T-helper 17 cell (primary cell): ENCODE data around the gene CCT7. TPM values are rescaled to one million over a fixed set of nuclear protein-coding genes. Genes with fewer than 3 reads are reported as not detected.
A peak's percentile ranks its signal among the peaks of the same experiment; 100 is the strongest.

Experiments used
- ATAC-seq: fragments of 150-1000 bp; cut with Tn5 transposase; 2 replicates; pipeline ENCODE4 v1.10.0; 2021; ENCODE audit warnings: mild to moderate bottlenecking, moderate library complexity
- DNase-seq, 3 donors: peaks; one replicate each; pipeline versions ENCODE4 v3.0.0 to v3.0.0-alpha.2; 2020 to 2021
- H3K9me3 ChIP-seq: one replicate; pipeline ENCODE4 v1.7.0; 2013; ENCODE audit warnings: low read length, mild to moderate bottlenecking; ENCODE audit not compliant: control insufficient read depth, poor library complexity, severe bottlenecking
- H3K27ac Mint-ChIP-seq: one replicate; pipeline ENCODE4 v1.8.0; 2022; ENCODE audit warnings: mild to moderate bottlenecking, moderate library complexity, mixed read lengths
- H3K27me3 Mint-ChIP-seq: one replicate; pipeline ENCODE4 v1.8.0; 2022; ENCODE audit warnings: mixed read lengths
- H3K36me3 Mint-ChIP-seq: one replicate; pipeline ENCODE4 v1.8.0; 2022; ENCODE audit warnings: low read depth, mixed read lengths
- H3K4me1 Mint-ChIP-seq: one replicate; pipeline ENCODE4 v1.8.0; 2022; ENCODE audit warnings: mild to moderate bottlenecking, mixed read lengths
- H3K4me3 Mint-ChIP-seq: one replicate; pipeline ENCODE4 v1.8.0; 2022; ENCODE audit warnings: mild to moderate bottlenecking, moderate library complexity, mixed read lengths
- total RNA-seq, 4 donors: library from RNA in 2 of 4; stranded (reverse) in 2 of 4; gene quantifications; one replicate each; pipeline ENCODE4 v1.2.3 and lab custom pipeline; 2022 to 2026

CCT7 gene
- total RNA-seq, 2 donors from 2014 or later, result 132 to 152 TPM

DNA sequence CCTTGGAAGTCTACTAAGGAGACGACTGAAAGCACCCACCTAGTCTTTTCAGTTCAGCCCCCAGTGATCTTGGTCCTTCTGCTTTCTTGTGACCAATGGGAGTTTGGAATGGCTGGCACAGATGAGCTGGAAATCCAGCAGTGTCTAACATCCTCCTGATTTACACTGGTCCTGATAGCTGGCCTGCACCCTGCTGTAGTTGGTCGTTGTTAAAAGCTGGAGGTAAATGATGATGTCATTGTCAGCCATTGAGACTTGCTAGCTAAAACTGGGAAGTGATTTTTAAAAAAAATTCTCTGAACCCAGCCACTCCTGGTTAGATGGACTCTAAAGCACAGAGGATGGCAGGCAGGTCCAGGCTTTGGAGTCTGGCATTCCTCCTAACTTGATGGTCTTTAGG, 19.3 kb downstream of the CCT7 start:
- no peaks in the 10 kb centered on the region for H3K9me3 ChIP-seq
- Mint-ChIP-seq H3K36me3 (peaks cover 11% of the 10 kb centered on the region), H3K27ac (peak overlapping the region; percentile 45), H3K4me1 (peaks cover 12% of the 10 kb centered on the region), H3K27me3 (no peaks in the 10 kb centered on the region), H3K4me3 (no peak overlapping the region)
- no peak for DNase-seq
- ATAC-seq, result no peak

- Mint-ChIP-seq H3K36me3 (peaks cover 11% of the 10 kb centered on the region), H3K4me1 (peaks cover 12% of the 10 kb centered on the region), H3K27ac (peak overlapping the region; percentile 45), H3K27me3 (no peaks in the 10 kb centered on the region), H3K4me3 (no peak overlapping the region)
- no peaks in the 10 kb centered on the region for H3K9me3 ChIP-seq
- ATAC-seq (no peak), DNase-seq (no peak)
Observed at GRCh38 chr2:73253901-73254300, 19.8 kb downstream of the CCT7 start.

- Mint-ChIP-seq H3K36me3 (peaks cover 9% of the 10 kb centered on the region), H3K4me1 (peaks cover 11% of the 10 kb centered on the region), H3K4me3 (no peak overlapping the region), H3K27me3 (no peaks in the 10 kb centered on the region), H3K27ac (no peak overlapping the region)
- DNase-seq, result no peak
- H3K9me3 ChIP-seq, result no peaks in the 10 kb centered on the region
- no peak for ATAC-seq
Observed at GRCh38 chr2:73254343-73255006, 20.4 kb downstream of the CCT7 start.

- H3K27ac Mint-ChIP-seq, result peak overlapping the region; percentile 61
- no peak for DNase-seq
- peaks cover 5% of the 10 kb centered on the region for H3K36me3 Mint-ChIP-seq
- no peak for ATAC-seq
- H3K27me3 Mint-ChIP-seq, result no peaks in the 10 kb centered on the region
- H3K4me1 Mint-ChIP-seq, result peaks cover 13% of the 10 kb centered on the region
- no peaks in the 10 kb centered on the region for H3K9me3 ChIP-seq
- H3K4me3 Mint-ChIP-seq, result no peak overlapping the region
Observed at GRCh38 chr2:73255007-73255644, 21.0 kb downstream of the CCT7 start.

GRCh38 chr2:73255907-73256617, 22.0 kb downstream of the CCT7 start:
- Mint-ChIP-seq H3K36me3 (peaks cover 5% of the 10 kb centered on the region), H3K4me3 (no peak overlapping the region), H3K4me1 (peaks cover 13% of the 10 kb centered on the region), H3K27me3 (no peaks in the 10 kb centered on the region), H3K27ac (peak overlapping the region; percentile 61)
- H3K9me3 ChIP-seq, result no peaks in the 10 kb centered on the region
- DNase-seq (no peak), ATAC-seq (no peak)

DNA sequence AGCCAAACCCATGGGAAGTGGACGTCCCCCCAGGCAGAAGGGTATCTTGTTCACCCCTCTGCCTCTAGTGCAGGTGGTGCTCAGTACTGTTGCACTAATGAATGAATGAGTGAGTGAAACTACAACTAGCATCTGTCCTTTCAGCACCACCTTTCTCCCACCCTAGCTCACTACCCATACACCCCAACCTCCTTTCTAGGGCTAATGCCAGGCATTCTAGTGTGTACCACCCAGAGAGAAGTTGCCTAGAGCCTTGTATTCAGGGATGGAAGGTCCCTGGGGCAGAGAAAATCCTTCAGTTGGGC, 22.5 kb downstream of the CCT7 start:
- Mint-ChIP-seq H3K36me3 (peaks cover 6% of the 10 kb centered on the region), H3K4me1 (peaks cover 13% of the 10 kb centered on the region), H3K4me3 (no peak overlapping the region), H3K27ac (no peak overlapping the region), H3K27me3 (no peaks in the 10 kb centered on the region)
- no peak for ATAC-seq
- no peak for DNase-seq
- no peaks in the 10 kb centered on the region for H3K9me3 ChIP-seq

DNA sequence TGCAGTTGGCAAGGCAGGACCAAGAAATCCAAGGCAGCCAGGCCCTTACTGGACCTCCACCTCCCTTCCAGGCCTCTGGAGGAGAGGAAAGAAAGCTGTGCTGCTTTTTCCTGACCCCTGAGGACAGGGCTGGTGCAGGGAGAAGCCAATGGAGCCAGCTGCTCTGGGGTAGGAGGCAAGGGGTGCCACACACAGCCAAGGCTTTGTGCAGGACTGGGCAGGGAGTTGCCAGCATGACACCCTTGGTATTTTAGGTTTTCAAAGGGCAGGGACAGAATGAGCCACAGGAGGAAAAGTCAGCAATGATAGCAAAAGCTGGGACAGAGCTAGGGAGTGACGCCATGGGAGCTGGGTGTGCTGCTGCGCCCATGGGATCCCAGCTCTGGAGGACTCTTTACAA, 22.9 kb downstream of the CCT7 start:
- DNase-seq (no peak), ATAC-seq (no peak)
- H3K27ac Mint-ChIP-seq, result no peak overlapping the region
- H3K36me3 Mint-ChIP-seq, result peaks cover 7% of the 10 kb centered on the region
- H3K4me1 Mint-ChIP-seq, result peaks cover 13% of the 10 kb centered on the region
- H3K4me3 Mint-ChIP-seq, result no peak overlapping the region
- no peaks in the 10 kb centered on the region for H3K9me3 ChIP-seq
- no peaks in the 10 kb centered on the region for H3K27me3 Mint-ChIP-seq

DNA sequence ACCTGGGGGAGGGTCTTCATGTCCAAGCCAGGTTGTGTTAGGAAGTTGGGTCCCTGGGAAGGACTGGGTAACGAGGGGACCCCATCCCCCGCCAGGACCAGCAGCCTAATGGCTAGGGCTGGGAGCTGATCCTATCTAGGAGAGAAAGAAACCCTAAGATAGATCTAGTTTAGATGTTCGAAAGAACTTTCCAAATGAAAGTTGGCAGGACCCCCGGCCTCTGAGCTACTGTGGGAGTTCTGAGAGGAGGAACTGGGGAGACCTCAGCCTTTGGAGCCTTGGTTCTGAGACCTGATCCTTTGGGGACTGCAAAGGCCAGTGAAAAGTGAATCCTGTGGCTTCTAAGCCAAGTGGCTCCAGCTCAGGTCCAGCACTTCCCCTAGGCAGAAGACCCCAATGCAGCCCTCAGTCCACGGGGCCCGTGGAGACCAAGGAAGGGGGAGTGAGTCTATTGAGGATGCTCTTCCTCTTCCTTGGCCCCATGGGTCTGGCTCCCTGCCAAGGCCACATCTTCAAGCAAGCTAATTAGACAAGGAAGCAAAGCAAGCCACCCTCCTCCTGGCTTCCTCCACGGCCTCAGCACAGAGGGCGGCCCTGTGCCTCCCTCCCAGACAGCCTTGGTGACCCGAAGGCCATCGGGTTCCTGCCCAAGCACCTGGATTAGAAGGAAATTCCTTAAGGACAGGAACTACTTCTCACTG, 23.5 kb downstream of the CCT7 start:
- H3K4me1 Mint-ChIP-seq, result peaks cover 13% of the 10 kb centered on the region
- H3K4me3 Mint-ChIP-seq, result no peak overlapping the region
- DNase-seq (no peak), ATAC-seq (no peak)
- peaks cover 6% of the 10 kb centered on the region for H3K36me3 Mint-ChIP-seq
- no peaks in the 10 kb centered on the region for H3K27me3 Mint-ChIP-seq
- no peak overlapping the region for H3K27ac Mint-ChIP-seq
- H3K9me3 ChIP-seq, result no peaks in the 10 kb centered on the region

DNA sequence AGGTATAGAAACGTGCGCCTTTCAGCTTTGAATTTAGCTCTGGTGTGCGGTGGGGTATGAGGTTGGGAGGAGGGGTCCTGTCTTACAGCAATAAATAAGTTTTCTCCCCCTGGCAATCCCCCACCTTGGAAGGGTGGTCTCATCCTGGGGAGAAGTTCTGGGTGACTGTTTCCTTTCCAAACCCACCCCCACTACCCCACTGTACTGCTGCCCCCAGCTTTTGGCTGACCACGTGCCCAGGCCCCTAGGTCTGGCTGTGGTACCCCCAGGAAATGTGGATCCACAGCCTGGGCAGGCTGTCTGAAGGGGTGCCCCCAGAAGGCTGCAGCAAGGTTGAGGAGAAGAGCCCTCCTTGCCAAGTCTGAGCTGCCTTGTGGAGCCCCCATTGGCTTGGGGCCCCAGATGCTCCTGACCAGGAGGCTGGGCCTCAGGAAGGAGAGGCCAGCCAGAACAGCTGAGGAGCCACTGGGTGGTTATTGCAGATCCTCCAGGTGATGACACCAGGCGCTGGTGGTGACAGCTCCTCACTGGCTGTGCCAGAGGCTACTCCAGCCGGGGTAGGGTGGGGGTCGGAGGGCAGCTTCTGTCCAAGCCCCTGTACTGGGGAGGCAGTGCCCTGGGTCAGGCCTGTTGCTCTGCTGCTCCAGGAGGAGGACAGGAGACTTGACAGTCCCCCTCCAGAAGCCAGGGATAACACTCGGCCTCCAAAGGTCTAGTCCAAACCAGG, 24.2 kb downstream of the CCT7 start:
- no peak for ATAC-seq

GRCh38 chr2:73258913-73259215, 24.8 kb downstream of the CCT7 start:
- no peaks in the 10 kb centered on the region for H3K9me3 ChIP-seq
- H3K27ac Mint-ChIP-seq, result no peak overlapping the region
- ATAC-seq (no peak), DNase-seq (no peak)
- no peak overlapping the region for H3K4me3 Mint-ChIP-seq
- peaks cover 13% of the 10 kb centered on the region for H3K4me1 Mint-ChIP-seq
- peaks cover 2% of the 10 kb centered on the region for H3K36me3 Mint-ChIP-seq
- no peaks in the 10 kb centered on the region for H3K27me3 Mint-ChIP-seq

More for the DNA sequence above, 24.2 kb downstream of the CCT7 start:
- Mint-ChIP-seq H3K36me3 (peaks cover 3% of the 10 kb centered on the region), H3K4me3 (no peak overlapping the region), H3K27me3 (no peaks in the 10 kb centered on the region), H3K27ac (no peak overlapping the region), H3K4me1 (peaks cover 13% of the 10 kb centered on the region)
- no peaks in the 10 kb centered on the region for H3K9me3 ChIP-seq
- no peak for DNase-seq

GRCh38 chr2:73259276-73259675, 25.2 kb downstream of the CCT7 start:
- DNase-seq (no peak), ATAC-seq (no peak)
- Mint-ChIP-seq H3K4me1 (peaks cover 13% of the 10 kb centered on the region), H3K4me3 (no peak overlapping the region), H3K36me3 (peaks cover 2% of the 10 kb centered on the region), H3K27ac (peak overlapping the region; percentile 59), H3K27me3 (no peaks in the 10 kb centered on the region)
- no peaks in the 10 kb centered on the region for H3K9me3 ChIP-seq

- Mint-ChIP-seq H3K27ac (peak overlapping the region; percentile 59), H3K36me3 (peaks cover 2% of the 10 kb centered on the region)
- DNase-seq, result no peak
Observed at GRCh38 chr2:73259704-73260337, 25.7 kb downstream of the CCT7 start.

More at GRCh38 chr2:73259704-73260337, 25.7 kb downstream of the CCT7 start:
- H3K4me1 Mint-ChIP-seq, result peaks cover 13% of the 10 kb centered on the region
- no peaks in the 10 kb centered on the region for H3K9me3 ChIP-seq
- no peaks in the 10 kb centered on the region for H3K27me3 Mint-ChIP-seq
- no peak overlapping the region for H3K4me3 Mint-ChIP-seq
- no peak for ATAC-seq
